ENCODE measurements around the gene TLN1.
A peak's percentile ranks its signal among the peaks of the same experiment; 100 is the strongest.

TLN1 gene

GRCh38 chr9:35754264-35754663 is 22.3 kb upstream of the TLN1 start, which contains the start of gene MSMP:
TSS of gene MSMP (minus strand) at chr9:35754276. CDS start at chr9:35754129, 147 bp downstream.
- no peak for DNase-seq

GRCh38 chr9:35753466-35753865 is 21.5 kb upstream of the TLN1 start:
- no peak for DNase-seq

- no peak for DNase-seq
Observed at GRCh38 chr9:35750256-35750531, 18.2 kb upstream of the TLN1 start.

GRCh38 chr9:35749515-35750255 is 17.7 kb upstream of the TLN1 start:
- peak; percentile 79 for DNase-seq

- DNase-seq, result peak; percentile 91
Observed at GRCh38 chr9:35748858-35749514, 17.0 kb upstream of the TLN1 start, which contains the start of the genes GBA2 and RGP1. TSS of gene GBA2 (minus strand) at chr9:35749228. CDS start at chr9:35748704, 524 bp downstream. TSS of gene RGP1 (plus strand) at chr9:35749287. CDS start at chr9:35749756, 469 bp downstream.

GRCh38 chr9:35748242-35748857 is 16.4 kb upstream of the TLN1 start:
- DNase-seq, result no peak

- DNase-seq, result no peak
Observed at GRCh38 chr9:35746583-35746982, 14.6 kb upstream of the TLN1 start.

GRCh38 chr9:35745569-35745968 is 13.6 kb upstream of the TLN1 start:
- no peak for DNase-seq

GRCh38 chr9:35743880-35744518 is 12.0 kb upstream of the TLN1 start:
- DNase-seq, result peak; percentile 77

- no peak for DNase-seq
Observed at GRCh38 chr9:35743452-35743851, 11.5 kb upstream of the TLN1 start.

GRCh38 chr9:35741740-35742139 is 9.7 kb upstream of the TLN1 start:
- DNase-seq, result peak; percentile 29

GRCh38 chr9:35740243-35740642 is 8.2 kb upstream of the TLN1 start:
- no peak for DNase-seq

- DNase-seq, result no peak
Observed at GRCh38 chr9:35738924-35739323, 6.9 kb upstream of the TLN1 start.

GRCh38 chr9:35738186-35738585 is 6.2 kb upstream of the TLN1 start:
- DNase-seq, result no peak

- no peak for DNase-seq
Observed at GRCh38 chr9:35737143-35737542, 5.1 kb upstream of the TLN1 start.

GRCh38 chr9:35736201-35736633 is 4.2 kb upstream of the TLN1 start:
- peak; percentile 93 for DNase-seq

- no peak for DNase-seq
Observed at GRCh38 chr9:35734096-35734495, 2.1 kb upstream of the TLN1 start.

- DNase-seq, result peak; percentile 91
Observed at GRCh38 chr9:35732800-35733541, 976 bp upstream of the TLN1 start.

GRCh38 chr9:35731415-35732184 is 395 bp downstream of the TLN1 start:
- no peak for DNase-seq

GRCh38 chr9:35730486-35730854 is 1.5 kb downstream of the TLN1 start:
- DNase-seq, result no peak

GRCh38 chr9:35729700-35730485 is 2.1 kb downstream of the TLN1 start:
- DNase-seq, result peak; percentile 77
